IPS-NIHi11 (cell line): ENCODE results near the gene SORBS2.

ENCODE experiments used
- DNase-seq: peaks from one replicate; pipeline ENCODE4 v3.0.0; 2012; ENCODE audit warnings: mixed read lengths, low spot score

SORBS2 gene

DNA sequence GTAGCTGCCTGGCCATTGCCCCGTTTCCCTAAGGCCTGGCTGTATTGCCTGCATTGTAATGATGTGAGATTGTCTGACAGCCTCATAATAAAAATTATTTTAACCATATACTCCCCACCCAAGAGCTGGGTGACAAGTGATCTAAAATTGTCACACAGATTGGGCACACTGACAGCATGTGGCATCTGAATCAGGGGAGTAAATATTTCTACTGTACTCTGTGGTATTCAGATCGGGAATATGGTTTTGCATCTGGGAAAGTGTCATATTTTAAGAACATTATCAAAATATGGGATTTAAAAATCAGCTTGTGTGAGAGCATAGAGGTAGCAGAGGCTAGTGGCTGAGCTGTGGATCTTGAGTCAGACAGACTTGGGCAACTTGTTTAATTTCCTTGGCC lies 140.9 kb downstream of the SORBS2 start:
- no peak for DNase-seq

DNA sequence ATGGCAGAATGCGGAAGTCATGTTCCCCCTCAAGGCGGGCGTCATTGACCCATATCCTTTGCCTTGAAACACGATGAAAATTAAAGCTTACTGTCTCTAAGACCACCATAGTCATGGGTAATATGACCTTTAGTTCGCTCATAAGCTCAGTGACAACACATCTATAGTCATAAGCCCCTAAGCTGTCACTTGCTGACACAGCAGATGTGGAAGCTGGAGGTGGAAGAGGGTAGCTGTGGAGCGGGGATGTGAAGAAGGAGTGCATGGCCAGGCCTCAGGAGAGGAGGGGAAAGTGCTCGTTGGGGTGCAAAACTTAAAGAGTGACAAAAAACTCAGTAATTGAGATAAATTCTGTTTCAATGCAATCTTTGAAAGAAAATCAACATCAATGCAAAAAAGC lies 142.7 kb downstream of the SORBS2 start:
- DNase-seq = no peak

DNA sequence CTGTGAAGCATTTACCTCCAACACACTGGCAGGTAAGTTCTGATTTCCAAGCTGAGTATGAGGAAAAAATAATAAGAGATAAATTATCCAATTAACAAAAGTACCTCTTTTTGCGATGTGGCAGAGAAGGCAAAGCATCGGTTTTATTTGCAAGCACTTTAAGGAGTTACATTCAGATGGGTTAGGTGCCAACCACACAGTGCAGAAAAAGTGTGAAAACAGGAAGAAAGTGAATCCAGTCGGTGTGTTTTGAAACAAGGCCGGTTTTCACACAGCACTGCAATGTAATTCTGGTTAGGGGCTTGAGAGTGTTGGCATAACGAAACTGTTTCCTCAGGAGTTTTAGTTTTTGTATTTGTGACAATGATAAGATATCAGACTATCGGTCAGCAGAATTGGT lies 145.8 kb downstream of the SORBS2 start:
- no peak for DNase-seq

DNA sequence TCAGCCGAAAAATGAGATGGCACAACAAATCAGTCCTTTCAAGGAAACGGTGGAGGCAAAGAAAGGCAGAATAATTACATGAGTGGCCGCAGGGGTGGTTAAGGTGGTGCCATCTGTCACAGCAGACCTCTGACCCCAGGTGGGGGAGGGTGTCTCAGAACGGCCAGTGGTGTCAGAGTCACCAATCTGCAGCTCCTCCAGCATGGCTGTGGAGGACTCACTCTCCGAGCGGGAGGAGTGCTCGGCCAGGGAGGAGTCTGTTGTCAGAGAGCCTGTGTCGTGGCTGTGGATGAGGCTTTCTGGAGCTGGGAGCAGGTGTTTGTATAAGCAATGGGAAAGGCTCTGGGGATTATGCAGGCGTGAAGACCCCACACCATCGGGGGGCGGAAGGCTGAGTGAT lies 146.3 kb downstream of the SORBS2 start:
- DNase-seq = no peak

DNA sequence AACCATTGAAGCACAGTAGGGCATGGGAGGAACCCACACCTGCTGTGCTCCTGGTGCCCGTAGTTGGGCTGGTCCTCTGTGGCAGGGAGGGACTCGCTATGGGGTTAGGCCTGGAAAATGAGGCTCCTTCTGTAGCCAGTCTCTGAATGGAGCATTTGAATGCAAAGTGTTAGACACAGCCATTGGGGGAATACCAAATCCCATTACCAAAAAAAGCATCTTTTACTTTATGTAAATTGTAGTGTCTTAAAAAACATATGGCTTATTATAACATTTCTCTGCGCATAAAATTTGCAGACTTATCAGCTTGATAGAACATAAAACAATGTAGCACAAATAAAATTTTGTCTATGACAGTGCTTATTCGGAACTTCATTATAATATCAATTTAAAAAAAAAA lies 147.5 kb downstream of the SORBS2 start:
- DNase-seq = no peak

DNA sequence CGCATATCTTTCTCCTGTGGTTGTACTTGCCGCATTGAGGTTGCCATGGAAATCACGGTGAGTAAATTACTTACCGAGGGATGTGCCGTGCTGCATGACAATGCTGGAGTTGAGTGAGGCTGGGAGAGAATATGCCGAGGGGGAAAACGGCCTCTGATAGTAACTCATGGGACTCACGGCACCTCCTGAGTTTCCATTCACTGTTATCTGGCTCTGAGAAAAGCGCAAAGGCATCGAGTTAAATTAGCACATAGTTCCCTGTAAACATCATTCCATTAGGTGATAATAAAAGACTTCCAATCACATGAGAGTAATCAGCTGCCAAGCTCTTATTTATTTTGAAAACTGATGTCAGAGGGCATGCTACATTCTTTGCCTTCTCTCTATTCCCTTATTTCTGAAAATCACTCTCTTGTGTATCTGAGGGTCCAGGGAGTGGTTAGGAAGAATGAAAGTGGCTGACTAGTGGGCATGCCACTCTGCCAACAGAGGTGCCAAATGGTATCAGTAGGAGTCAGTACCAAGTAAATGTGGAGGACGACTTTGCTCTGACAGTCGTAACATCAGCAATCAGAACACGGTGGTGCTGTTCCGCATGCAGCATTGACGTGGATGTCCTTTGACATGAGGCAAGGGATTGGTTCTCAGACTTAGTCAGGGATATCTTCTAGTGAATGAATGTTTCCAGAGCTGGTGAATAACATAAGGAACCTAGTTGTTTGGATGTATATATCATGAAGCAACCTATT lies 149.8 kb downstream of the SORBS2 start:
- no peak for DNase-seq

DNA sequence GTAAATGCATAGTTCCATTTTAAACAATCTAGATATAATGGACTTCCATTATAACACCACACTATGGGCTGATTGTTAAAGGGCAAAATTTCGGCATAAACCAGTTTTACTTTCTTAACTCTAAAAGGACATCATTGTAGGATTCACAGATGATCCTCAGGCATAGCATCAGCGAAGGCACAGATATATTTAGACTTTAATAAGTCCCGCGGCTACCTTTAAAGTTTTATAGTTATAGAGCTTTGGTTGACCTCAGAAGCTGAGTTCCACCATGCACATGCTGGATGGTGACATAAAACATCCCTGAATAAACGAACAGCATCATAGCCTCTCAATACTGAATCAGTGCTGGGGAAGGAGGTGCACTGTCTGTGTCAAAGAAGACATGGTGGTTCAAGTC lies 151.7 kb downstream of the SORBS2 start:
- DNase-seq = no peak

DNA sequence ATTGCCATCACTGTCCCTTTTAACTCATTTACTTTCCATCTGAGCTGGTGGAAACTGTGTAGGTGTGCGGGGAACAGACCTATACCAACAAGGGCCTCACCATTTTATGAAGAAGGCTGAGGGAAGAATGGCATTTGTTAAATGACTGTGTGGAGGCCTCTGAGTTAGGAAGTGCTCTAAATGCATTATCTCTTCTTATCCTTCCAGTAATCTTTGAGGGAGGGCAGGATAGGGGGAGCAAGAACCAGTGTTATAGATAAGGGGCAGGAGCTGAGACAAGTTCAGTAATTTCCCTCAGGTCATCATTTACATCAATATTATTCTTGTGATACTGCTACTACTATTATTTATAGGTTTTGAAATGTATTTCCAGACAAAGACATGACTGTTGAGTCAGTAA lies 154.3 kb downstream of the SORBS2 start:
- DNase-seq = no peak

DNA sequence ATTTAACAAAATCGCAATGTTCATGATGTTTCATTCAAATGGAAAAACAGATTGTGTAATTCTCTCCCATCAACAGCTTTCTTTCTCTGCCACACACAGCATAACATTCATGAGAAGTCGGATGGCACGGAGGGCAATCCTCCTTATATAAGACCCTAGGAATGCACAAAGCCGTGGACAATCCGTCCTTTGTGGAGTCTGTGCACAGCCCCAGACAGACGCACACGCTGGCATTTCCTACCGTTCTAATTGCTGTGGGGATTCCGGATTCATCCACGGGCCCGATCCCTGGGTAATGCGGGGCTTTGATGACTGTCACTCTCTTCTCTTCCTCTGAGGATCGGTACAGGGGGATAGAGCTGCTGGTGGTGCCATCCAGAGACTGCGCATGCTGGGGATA lies 154.8 kb downstream of the SORBS2 start:
- DNase-seq = no peak

DNA sequence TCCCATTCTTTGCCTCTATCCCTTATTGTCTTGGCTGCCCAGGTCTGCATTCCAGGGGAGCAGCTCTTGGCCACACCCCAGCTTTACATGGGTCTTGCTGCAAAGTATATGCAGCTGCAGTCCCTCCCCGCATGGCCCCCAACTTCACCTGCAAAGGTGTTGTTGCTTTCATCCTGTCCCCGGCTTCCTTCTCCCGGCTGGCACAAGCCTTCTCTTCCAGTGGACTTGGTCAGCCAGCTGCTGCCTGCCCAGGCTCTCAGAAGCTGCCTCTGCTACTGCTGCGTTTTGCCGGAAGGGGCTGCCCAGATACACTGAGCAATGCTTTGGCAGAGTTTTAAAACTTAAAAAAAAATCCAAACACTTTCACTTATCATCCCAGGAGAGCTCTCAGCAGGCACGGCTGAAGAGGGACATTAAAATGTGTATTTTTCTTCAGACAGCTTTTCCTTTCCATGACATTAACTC lies 155.5 kb downstream of the SORBS2 start:
- peak; percentile 18 for DNase-seq

DNA sequence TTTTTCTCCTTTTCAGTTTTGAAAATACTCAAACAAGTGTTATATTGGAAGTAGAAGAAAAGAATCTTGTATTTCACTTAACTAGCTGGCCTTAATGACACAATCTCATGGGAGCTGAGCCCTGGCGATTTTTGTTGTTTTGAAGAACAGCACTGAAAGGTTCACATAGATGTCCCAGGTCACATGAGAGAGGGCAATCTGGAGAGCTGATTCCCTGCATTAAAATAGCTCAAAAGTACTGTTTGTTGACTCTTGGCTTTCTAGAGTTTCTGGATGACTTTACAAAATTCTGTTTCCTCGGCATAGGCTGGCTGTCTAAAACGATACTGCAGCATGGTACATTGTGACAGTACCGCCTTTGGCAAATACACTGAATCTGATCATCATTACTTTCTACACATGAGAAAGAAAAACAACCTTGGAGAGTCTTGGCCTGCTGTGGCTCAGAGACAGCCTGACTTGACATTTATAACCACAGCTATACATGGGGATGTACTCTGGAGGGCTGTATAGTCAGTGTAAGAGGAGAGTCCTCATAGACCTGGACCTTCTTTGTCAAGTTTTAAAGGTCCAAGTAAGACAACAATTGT lies 156.9 kb downstream of the SORBS2 start:
- no peak for DNase-seq

DNA sequence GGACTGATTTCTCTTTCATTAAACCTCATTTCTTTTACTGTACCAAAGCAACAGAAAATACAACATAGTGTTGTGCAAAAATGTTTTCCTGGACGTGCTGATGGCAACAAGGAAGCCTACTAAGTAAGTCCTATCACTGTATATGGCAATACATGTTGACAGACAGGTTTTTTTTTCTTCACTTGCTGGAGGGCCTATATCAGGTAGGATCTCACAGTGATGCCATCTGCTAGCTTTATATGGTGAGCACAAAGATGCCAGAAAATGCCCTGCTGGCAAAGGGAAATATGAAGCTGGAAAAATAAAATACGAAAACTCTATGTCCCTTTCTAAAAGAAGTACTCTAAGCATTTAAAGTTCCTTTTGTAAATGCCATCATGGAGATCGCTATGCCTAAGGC lies 157.7 kb downstream of the SORBS2 start:
- no peak for DNase-seq

DNA sequence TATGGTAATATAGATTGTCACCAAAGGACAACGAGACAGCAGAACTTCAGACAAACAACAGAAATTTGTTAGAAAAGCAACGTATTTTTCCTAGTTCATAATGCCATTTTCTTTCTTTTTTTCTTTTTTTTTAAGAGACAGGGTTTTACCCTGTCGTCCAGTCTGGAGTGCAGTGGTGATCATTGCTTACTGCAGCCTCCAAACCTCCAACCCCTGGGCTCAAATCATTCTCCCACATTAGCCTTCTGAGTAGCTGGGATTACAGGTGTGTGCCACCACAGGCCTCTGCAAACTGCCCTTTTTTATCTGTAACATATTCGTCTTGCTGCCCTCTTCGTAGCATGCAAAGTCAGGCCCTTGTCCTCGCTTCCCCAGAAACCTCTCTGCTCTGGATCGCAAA lies 160.1 kb downstream of the SORBS2 start:
- no peak for DNase-seq

DNA sequence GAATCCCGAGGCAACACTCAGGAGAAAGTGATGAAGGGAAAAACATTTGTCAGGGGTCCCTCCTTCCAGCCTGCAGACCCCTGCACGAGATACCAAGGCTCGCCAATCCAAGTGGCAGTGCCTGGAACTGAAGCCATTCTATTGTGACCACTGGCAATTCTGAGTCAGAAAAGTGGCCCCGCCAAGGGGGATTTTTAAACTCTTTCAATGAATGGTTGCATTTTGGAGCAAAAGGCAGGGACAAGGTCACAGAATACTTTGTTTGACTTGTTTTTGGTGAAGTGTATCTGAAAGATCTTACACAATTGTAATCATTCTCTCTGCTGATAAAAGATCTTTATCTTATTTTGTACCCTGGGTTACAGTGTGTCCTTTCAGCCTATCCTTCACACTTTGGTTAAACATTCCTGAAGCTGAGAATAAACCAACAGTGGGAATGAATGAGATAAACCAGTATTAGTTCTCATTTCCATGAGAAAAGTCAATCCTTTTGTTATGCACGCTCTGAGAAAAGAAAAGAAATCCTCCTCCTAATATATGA lies 160.8 kb downstream of the SORBS2 start:
- DNase-seq = peak; percentile 24

DNA sequence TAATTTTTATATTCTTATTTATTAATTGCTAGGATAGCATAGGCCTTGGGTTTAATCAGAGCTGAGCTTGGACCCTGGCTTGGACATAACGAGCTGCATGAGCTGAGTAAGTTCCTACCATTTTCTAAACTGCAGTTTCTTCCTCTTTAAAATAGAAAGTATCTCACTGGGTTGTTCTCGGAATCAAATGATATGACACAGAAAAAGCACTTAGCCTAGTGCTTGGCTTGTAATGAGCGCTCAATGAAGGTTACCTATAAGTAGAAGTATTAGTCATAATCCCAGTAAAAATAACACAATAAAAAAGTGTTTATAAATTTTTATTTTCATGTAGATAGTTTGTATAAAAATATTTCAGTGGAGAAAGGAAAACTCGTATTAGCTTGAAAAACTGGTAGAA lies 163.4 kb downstream of the SORBS2 start:
- no peak for DNase-seq

DNA sequence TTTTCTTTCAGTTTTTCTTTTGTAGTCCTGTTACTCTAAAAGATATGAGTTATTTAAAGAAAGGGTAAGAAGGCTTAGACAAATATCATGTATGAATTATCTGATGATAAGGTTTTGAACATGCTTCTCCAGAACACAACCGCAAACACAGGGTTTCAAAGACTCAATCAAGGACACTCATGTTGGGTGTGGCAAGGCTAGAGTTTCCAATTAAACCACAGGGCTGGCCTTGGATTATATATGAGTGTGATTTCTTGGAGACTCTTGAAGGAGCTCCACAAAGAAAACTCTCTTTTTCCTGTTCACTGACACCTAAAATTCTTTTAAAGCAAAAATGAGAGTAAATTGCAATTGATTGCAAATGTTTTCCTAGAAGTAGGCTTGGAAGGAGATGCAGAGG lies 166.6 kb downstream of the SORBS2 start:
- no peak for DNase-seq

DNA sequence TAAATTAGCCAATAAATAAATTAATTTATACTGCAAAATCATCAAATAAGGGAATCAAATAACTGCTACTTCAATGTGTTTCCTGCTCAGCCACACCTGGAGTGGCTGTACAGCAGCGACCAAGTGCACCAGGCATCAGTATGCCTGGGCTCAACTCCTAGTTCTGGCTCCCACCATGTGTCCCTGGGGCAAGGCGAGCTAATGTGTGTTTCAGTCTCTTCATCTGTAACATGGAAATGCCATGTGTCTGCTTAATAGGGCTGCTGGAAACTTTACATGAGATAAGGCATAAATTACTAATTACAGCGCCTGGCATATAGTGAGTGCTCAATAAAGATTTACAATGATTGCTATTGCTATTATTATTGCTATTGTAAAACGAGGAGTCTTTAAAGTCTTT lies 167.6 kb downstream of the SORBS2 start:
- no peak for DNase-seq

DNA sequence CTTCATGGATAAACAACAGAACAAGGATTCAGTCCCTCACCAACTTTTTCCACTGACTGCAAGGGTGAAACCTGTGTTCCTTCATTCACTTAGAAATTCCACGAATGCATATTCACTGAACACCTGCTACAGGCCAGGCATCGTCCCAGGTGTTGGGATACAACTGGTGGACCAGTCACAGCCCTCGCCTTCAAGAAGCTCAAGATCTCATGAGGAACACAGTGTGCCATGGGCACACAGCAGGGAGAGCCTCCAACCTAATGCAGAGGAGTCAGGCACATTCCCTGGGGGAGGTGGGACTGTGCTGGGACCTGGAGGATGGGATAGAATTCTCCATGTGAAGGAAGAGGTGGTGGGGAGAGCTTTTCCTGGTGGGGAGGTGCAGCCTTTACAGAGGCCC lies 169.1 kb downstream of the SORBS2 start:
- DNase-seq = no peak

DNA sequence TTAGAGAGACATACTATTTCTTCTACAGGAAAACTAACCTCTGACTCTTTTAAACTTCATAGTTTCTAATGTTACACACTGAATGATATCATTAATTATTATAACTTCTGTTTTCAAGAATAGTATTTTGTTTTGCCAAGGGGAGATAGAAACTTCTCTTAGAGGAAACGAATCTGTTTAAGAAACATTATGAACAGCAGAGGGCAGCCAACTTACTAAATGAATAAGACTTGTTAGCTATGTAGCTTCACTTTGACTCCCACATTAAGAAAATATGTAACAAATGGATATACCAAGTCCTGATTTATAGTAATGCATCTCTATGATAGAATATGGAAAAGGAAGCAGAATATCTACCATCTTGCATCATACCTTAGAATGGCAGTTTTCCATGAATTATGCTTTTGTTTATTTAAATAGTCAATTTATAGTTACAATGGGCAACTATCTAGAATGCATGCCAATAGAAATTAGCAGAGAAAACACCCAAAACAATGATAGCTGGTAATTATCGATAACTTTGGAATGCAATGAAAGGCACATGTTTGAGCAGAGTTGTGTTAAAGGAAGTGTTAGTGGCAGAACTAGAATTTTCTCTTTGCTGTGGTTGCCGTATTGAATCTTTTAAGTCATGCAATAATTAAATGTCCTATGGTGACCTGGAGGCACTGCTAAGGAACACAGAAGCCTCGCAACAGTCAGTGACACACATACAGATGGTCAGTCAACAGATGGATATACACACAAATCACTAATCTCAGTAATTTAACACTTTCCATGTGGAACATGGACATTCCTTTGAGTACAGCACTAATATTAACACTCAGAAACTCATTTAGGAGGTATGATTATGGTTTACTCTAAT lies 171.0 kb downstream of the SORBS2 start:
- DNase-seq = peak; percentile 36

DNA sequence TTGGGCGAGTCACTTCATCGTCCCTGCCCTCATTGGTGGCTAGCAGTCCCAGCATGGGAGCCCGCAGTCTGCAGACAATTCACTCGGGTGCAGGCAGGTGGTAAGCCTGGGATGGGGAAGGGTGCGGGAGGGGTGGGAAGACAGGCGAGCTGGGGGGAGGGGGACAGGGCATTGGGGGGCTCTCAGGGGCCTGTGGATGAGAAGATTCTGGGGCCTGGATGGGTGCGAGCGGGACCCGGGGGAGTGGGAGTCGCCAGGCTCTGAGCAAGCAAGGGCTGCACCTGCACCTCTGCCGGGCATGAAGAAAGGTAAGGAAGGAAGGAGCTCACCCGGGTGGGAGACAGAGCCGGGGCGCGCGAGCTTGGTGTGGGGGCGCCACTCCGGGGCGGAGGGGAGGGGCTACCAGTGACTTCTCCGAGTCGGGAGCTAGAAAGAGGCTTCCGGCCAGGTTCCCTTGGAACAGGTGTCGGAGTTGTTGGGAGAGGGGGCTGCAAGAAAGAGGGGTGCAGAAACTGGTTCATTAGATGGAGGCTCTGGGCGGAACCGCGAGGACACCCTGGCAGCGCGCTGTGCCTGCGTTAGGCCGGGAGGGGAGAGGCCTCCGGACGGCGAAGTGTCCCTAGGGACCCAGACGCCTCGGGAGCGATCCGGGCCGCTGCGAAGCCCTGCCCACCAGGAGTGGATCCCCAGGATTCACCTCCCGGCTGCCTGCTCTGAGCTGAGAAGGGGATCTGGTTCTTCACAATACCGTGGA lies 173.3 kb downstream of the SORBS2 start:
- DNase-seq = peak; percentile 27

DNA sequence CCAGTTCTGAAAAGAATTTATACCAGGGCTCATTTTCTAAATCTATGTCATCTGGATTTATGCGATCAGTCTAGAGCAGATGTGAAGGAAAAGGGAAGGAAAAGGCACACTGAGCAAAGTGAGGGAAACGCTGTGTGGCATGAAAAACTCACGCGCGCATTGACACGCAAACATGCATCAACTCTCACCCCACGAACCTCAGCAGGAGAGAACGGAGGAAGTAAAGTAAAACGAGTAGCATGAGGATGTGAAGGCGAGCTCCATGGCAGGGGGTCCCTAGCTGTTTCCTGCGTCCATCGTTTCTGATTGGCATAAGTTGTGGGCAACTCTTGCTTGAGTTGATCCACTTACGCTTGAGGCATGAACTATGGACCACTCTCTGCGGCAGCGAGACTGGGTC lies 173.9 kb downstream of the SORBS2 start:
- DNase-seq = no peak
